ENCODE data around the gene SHISA9.
"Not testable (repeated sequence)": the region's sequence is repeated elsewhere in the genome, so short reads cannot be mapped to it uniquely, and the experiment has no call there.

The SHISA9 gene

GRCh38 chr16:12901597-12902461 lies at the start of gene SHISA9:
SHISA9 (plus strand) TSS chr16:12901598.
- DNase-seq (ENCODE audit: extremely low read depth, low read depth), result no peak
- H3K4me3 ChIP-seq (replicated peaks; ENCODE audit: low read depth, low read length), result no peak within 1 kb of the TSS
- no peak for TF ChIP-seq CTCF (IDR thresholded peaks at IDR 0.05; ENCODE audit: low read depth, low read length, missing control alignments)

DNA sequence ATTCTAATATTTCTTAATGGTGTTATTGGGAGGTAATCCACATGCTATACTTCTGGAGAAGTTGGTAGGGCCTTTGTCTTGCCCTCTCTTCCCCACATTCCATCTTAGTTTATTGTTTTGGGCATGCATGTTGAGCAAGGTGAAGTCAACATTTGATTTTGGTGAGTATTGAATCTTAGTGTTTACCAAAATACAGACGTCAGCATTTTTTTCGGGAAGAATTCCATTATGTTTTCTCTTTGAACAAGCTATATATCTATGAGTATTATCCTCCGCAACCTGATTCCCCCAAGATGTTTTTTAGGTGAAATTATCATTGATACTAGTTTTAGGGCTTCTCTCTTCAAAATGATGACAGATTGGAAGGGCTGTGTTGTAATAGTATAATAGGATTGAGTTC lies 47.4 kb upstream of the SHISA9 start:
- no peak for TF ChIP-seq CTCF (IDR thresholded peaks at IDR 0.05; ENCODE audit: low read depth, low read length, missing control alignments)
- no peak overlapping the region for H3K4me3 ChIP-seq (replicated peaks; ENCODE audit: low read depth, low read length)
- no peak for DNase-seq (ENCODE audit: extremely low read depth, low read depth)

DNA sequence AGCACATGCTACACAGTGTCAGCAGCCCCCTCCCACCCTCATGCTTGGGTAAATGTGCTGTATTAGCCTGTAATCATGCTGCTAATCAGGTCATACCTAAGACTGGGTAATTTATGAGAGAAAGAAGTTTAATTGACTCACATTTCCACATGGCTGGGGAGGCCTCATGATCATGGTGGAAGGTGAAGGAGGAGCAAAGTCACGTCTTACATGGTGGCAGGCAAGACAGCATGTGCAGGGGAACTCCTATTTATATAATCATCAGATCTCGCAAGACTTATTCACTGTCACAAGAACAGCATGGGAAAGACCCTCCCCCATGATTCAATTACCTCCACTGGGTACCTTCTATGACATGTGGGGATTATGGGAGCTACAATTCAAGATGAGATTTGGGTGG lies 44.0 kb upstream of the SHISA9 start:
- DNase-seq (ENCODE audit: extremely low read depth, low read depth); H3K4me3 ChIP-seq (replicated peaks; ENCODE audit: low read depth, low read length): not testable (repeated sequence)

DNA sequence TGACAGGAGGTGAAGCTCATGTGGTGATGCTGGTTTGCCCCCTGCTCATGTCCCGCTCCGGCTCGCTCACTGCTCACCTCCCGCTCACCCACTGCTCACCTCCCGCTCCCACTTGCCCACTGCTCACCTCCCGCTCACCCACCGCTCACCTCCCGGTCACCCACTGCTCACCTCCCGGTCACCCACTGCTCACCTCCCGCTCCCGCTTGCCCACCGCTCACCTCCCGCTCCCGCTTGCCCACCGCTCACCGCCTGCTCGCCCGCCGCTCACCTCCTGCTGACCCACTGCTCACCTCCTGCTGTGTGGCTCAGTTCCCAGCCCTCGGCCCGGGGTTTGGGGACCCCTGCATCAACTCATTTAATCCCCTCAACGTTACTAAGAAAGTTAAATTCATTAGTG lies 39.1 kb upstream of the SHISA9 start:
- H3K4me3 ChIP-seq (replicated peaks; ENCODE audit: low read depth, low read length), result no peak overlapping the region
- no peak for DNase-seq (ENCODE audit: extremely low read depth, low read depth)
- no peak for TF ChIP-seq CTCF (IDR thresholded peaks at IDR 0.05; ENCODE audit: low read depth, low read length, missing control alignments)

GRCh38 chr16:12862941-12863340 lies 38.5 kb upstream of the SHISA9 start:
- no peak overlapping the region for H3K4me3 ChIP-seq (replicated peaks; ENCODE audit: low read depth, low read length)
- no peak for TF ChIP-seq CTCF (IDR thresholded peaks at IDR 0.05; ENCODE audit: low read depth, low read length, missing control alignments)
- no peak for DNase-seq (ENCODE audit: extremely low read depth, low read depth)

- no peak overlapping the region for H3K4me3 ChIP-seq (replicated peaks; ENCODE audit: low read depth, low read length)
- no peak for TF ChIP-seq CTCF (IDR thresholded peaks at IDR 0.05; ENCODE audit: low read depth, low read length, missing control alignments)
- no peak for DNase-seq (ENCODE audit: extremely low read depth, low read depth)
These were observed 34.3 kb upstream of the SHISA9 start for GRCh38 chr16:12866981-12867551.

DNA sequence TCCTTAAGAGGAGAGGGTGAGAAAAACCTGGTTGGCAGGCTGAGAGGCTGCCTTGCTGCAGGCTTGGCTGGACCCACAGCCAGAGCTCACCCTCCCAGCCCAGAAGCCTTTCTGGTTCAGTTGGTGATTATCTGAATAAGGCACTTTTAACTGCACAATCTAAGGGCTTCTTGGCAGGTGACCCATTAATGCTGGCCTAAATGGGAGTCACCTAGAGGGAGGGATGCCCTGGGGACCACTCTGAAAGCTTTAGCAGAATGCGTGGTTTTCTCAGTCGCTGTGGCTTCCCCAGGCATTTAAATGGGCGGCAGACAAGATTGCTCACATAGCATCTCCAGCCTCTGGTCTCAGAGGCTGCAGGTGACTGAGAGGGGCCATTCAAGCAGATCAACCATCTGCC lies 33.2 kb upstream of the SHISA9 start:
- no peak overlapping the region for H3K4me3 ChIP-seq (replicated peaks; ENCODE audit: low read depth, low read length)
- no peak for DNase-seq (ENCODE audit: extremely low read depth, low read depth)
- TF ChIP-seq CTCF (IDR thresholded peaks at IDR 0.05; ENCODE audit: low read depth, low read length, missing control alignments), result no peak

All from HFF-Myc (cell line).